SK-N-SH treated with all-trans-retinoic acid at 6 μM for 48 hours (cell line): ENCODE measurements around the gene RAPGEF5.

ENCODE experiments used
- ATAC-seq: fragments of 200-7000 bp; cut with Tn5 transposase; 3 replicates; pipeline ENCODE4 v1.9.1; 2020; ENCODE audit warnings: mild to moderate bottlenecking, moderate library complexity
- ARNTL ChIP-seq: fragments of 450-650 bp; formaldehyde crosslinking; IDR thresholded peaks from 2 replicates; pipeline ENCODE4 v1.5.0; 2020; ENCODE audit warnings: low read depth, mild to moderate bottlenecking, moderate library complexity, borderline replicate concordance
- BACH2 ChIP-seq: fragments of 250-450 bp; sonication (Bioruptor Pico); IDR thresholded peaks from 2 replicates; pipeline ENCODE4 v1.9.0; 2021; ENCODE audit warnings: mild to moderate bottlenecking, borderline replicate concordance
- CSDC2 ChIP-seq: fragments of 250-450 bp; sonication (Bioruptor Pico); IDR thresholded peaks from 2 replicates; pipeline ENCODE4 v1.5.0; 2020; ENCODE audit warnings: mild to moderate bottlenecking, moderate library complexity
- ESRRG ChIP-seq: fragments of 250-450 bp; sonication (Bioruptor Pico); IDR thresholded peaks from 2 replicates; pipeline ENCODE4 v1.6.1; 2021; ENCODE audit warnings: mild to moderate bottlenecking
- GLIS3 ChIP-seq: fragments of 250-450 bp; sonication (Bioruptor Pico); IDR thresholded peaks from 2 replicates; pipeline ENCODE4 v1.5.0; 2020; ENCODE audit warnings: mild to moderate bottlenecking, moderate library complexity
- ISL1 ChIP-seq: fragments of 250-450 bp; sonication (Bioruptor Pico); IDR thresholded peaks from 2 replicates; pipeline ENCODE4 v2.1.2; 2022; ENCODE audit warnings: mild to moderate bottlenecking, moderate library complexity
- OSR1 ChIP-seq: fragments of 250-450 bp; sonication (Bioruptor Pico); IDR thresholded peaks from 2 replicates; pipeline ENCODE4 v1.8.0; 2022; ENCODE audit warnings: moderate library complexity, mild to moderate bottlenecking, inconsistent platforms
- PPARA ChIP-seq: fragments of 250-450 bp; sonication (Bioruptor Pico); IDR thresholded peaks from 2 replicates; pipeline ENCODE4 v1.5.0; 2020; ENCODE audit warnings: mild to moderate bottlenecking, borderline replicate concordance
- RARB ChIP-seq: fragments of 250-450 bp; sonication (Bioruptor Pico); IDR thresholded peaks from 2 replicates; pipeline ENCODE4 v1.8.0; 2021; ENCODE audit warnings: mild to moderate bottlenecking, moderate library complexity
- SNAI2 ChIP-seq: fragments of 250-450 bp; sonication (Bioruptor Pico); IDR thresholded peaks from 2 replicates; pipeline ENCODE4 v1.5.0; 2020; ENCODE audit warnings: mild to moderate bottlenecking, moderate library complexity
- TCF4 ChIP-seq: fragments of 250-450 bp; sonication (Bioruptor Pico); IDR thresholded peaks from 2 replicates; pipeline ENCODE4 v1.8.0; 2021; ENCODE audit warnings: mild to moderate bottlenecking, moderate library complexity, borderline replicate concordance
- TOX ChIP-seq: fragments of 250-450 bp; sonication (Bioruptor Pico); IDR thresholded peaks from 2 replicates; pipeline ENCODE4 v1.8.0; 2021; ENCODE audit warnings: mild to moderate bottlenecking, moderate library complexity, borderline replicate concordance
- ZC3H10 ChIP-seq: fragments of 250-450 bp; sonication (Bioruptor Pico); IDR thresholded peaks from 2 replicates; pipeline ENCODE4 v1.5.1; 2021; ENCODE audit warnings: mild to moderate bottlenecking, moderate library complexity
- ZFP3 ChIP-seq: fragments of 250-450 bp; sonication (Bioruptor Pico); IDR thresholded peaks from 2 replicates; pipeline ENCODE4 v1.5.0; 2020; ENCODE audit warnings: mild to moderate bottlenecking, moderate library complexity
- ZFP30 ChIP-seq: fragments of 450-650 bp; formaldehyde crosslinking; IDR thresholded peaks from 2 replicates; pipeline ENCODE4 v1.5.0; 2022; ENCODE audit warnings: mild to moderate bottlenecking, moderate library complexity
- ZNF565 ChIP-seq: fragments of 450-650 bp; formaldehyde crosslinking; conservative IDR thresholded peaks from 2 replicates; pipeline ENCODE4 v1.5.0; 2020; ENCODE audit warnings: low read depth, mild to moderate bottlenecking, moderate library complexity
- ZNF70 ChIP-seq: fragments of 450-650 bp; formaldehyde crosslinking; IDR thresholded peaks from 2 replicates; pipeline ENCODE4 v1.5.0; 2020; ENCODE audit warnings: mild to moderate bottlenecking, moderate library complexity
- ZNF8 ChIP-seq: fragments of 450-650 bp; formaldehyde crosslinking; IDR thresholded peaks from 2 replicates; pipeline ENCODE4 v1.5.0; 2020; ENCODE audit warnings: mild to moderate bottlenecking, moderate library complexity
- TF ChIP-seq, protein P1 (sequence below): fragments of 250-450 bp; sonication (Bioruptor Pico); IDR thresholded peaks from 2 replicates; pipeline ENCODE4 v1.5.1; 2021; ENCODE audit warnings: mild to moderate bottlenecking, moderate library complexity
- TF ChIP-seq, protein P2 (sequence below): fragments of 250-450 bp; sonication (Bioruptor Pico); IDR thresholded peaks from 2 replicates; pipeline ENCODE4 v1.8.0; 2021; ENCODE audit warnings: low read depth, mild to moderate bottlenecking, moderate library complexity, borderline replicate concordance
- TF ChIP-seq, protein P3 (sequence below): fragments of 250-450 bp; sonication (Bioruptor Pico); IDR thresholded peaks from 2 replicates; pipeline ENCODE4 v1.5.1; 2020; ENCODE audit warnings: low read depth, mild to moderate bottlenecking, moderate library complexity
- TF ChIP-seq, protein P4 (sequence below): fragments of 250-450 bp; sonication (Bioruptor Pico); IDR thresholded peaks from 2 replicates; pipeline ENCODE4 v1.8.0; 2020; ENCODE audit warnings: mild to moderate bottlenecking, moderate library complexity, borderline replicate concordance
- TF ChIP-seq, protein P5 (sequence below): fragments of 250-450 bp; sonication (Bioruptor Pico); IDR thresholded peaks from 2 replicates; pipeline ENCODE4 v1.5.0; 2020; ENCODE audit warnings: mild to moderate bottlenecking, moderate library complexity

The RAPGEF5 gene

DNA sequence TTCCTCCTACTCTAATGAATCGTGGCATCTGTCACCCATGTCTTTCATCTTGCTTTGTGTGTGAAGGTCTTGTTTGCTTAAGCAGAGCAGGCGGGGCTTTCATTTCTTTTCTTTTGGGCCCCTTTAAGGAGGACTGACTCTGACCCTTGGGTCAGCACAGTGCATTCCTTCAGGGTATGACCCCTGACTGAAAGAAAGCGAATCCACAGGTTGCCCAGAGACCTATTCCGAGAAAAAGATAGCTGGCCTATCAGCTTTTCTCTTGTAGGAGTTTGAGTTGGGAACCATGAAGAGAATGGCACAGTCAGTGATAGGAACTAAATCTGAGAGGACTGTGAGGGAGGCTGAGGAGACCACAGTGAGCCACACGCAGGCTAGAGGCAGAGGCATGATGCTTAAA is 218.1 kb downstream of the RAPGEF5 start:
- no peak for ATAC-seq
- no peak for TF ChIP-seq ZNF8
- no peak for TF ChIP-seq PPARA (CRISPR knock-in tag)
- no peak for TF ChIP-seq BACH2 (CRISPR knock-in tag)
- no peak for TF ChIP-seq TCF4 (CRISPR knock-in tag)
- no peak for TF ChIP-seq ZC3H10 (CRISPR knock-in tag)
- TF ChIP-seq ISL1 = no peak

DNA sequence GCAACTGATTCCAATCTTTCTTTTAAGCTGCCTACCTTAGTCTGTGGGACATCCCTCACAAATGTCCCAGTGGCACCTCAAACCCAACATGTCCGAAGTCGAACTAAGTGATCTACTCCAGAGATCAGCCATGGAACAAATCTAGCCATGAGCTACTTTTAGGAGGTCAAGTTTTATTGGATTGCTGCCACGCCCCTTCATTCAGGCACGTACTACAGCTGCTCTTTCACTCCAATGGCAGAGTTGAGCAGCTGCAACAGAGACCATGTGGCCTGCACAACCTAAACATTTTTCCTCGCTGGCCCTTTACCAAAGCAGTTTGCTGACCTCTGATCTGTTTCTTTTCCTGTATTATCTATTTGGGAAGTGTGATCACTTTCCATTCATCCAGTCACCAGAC is 218.8 kb downstream of the RAPGEF5 start:
- TF ChIP-seq BACH2 (CRISPR knock-in tag) (no peak), ARNTL (no peak)
- TF ChIP-seq, all 23 proteins: peak for 0
- no peak for ATAC-seq

DNA sequence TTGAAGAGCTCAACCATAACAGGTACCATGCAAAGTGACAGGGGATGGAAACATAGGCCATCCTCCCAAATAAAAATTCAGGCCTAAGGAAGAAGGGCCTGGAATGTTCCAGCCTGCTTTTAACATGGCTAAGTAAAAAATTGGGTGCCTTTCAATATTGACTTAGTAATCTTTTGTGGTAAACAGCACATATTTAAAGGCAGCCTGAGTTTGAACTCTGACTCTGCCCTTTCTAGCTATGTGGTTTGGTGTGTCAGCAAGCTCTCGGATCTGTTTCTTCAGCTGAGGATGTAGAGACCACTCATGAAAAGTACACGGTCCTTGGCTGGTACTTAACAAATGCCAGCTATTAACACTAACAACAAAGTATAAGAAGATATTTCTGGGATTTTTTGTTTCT is 219.5 kb downstream of the RAPGEF5 start:
- TF ChIP-seq ARNTL (no peak), CSDC2 (CRISPR knock-in tag) (no peak), BACH2 (CRISPR knock-in tag) (no peak), ZNF565 (CRISPR knock-in tag) (no peak), ZNF70 (CRISPR knock-in tag) (no peak), ZNF8 (no peak), TCF4 (CRISPR knock-in tag) (no peak), GLIS3 (CRISPR knock-in tag) (no peak), TOX (CRISPR knock-in tag) (no peak), ESRRG (no peak), ZFP30 (no peak)
- TF ChIP-seq, protein P1, sequence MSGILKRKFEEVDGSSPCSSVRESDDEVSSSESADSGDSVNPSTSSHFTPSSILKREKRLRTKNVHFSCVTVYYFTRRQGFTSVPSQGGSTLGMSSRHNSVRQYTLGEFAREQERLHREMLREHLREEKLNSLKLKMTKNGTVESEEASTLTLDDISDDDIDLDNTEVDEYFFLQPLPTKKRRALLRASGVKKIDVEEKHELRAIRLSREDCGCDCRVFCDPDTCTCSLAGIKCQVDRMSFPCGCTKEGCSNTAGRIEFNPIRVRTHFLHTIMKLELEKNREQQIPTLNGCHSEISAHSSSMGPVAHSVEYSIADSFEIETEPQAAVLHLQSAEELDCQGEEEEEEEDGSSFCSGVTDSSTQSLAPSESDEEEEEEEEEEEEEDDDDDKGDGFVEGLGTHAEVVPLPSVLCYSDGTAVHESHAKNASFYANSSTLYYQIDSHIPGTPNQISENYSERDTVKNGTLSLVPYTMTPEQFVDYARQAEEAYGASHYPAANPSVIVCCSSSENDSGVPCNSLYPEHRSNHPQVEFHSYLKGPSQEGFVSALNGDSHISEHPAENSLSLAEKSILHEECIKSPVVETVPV (CRISPR knock-in tag) = no peak
- peak; percentile 17; the same call in 2 of the 3 replicates for ATAC-seq

DNA sequence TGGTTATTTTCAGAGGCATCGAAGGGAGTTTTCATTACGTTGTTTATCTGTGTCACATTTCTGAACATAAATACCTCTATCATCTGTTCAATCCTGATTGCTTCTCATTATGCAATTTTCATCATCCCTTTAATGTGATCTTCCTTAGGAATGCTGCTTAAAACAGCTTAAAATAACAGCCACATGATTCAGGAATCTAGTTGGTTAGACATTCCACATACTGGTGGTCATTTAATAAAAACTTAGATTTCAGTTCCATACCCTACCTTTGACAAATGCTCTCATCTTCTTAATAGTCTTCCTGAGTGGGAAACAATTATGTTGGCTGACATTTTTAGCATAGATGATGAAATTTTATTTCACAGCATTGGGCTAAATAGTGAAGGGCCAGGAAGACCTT is 219.9 kb downstream of the RAPGEF5 start:
- ATAC-seq = peak; percentile 74
- TF ChIP-seq, protein P1 (CRISPR knock-in tag) = no peak
- TF ChIP-seq TCF4 (CRISPR knock-in tag) = no peak
- no peak for TF ChIP-seq ESRRG
- TF ChIP-seq ISL1 = peak; percentile 93
- TF ChIP-seq ARNTL = no peak
- no peak for TF ChIP-seq ZNF565 (CRISPR knock-in tag)
- no peak for TF ChIP-seq OSR1
- TF ChIP-seq TOX (CRISPR knock-in tag) = no peak
- no peak for TF ChIP-seq ZC3H10 (CRISPR knock-in tag)
- TF ChIP-seq GLIS3 (CRISPR knock-in tag) = no peak
- no peak for TF ChIP-seq ZNF8
- no peak for TF ChIP-seq ZFP30
- TF ChIP-seq, protein P2, sequence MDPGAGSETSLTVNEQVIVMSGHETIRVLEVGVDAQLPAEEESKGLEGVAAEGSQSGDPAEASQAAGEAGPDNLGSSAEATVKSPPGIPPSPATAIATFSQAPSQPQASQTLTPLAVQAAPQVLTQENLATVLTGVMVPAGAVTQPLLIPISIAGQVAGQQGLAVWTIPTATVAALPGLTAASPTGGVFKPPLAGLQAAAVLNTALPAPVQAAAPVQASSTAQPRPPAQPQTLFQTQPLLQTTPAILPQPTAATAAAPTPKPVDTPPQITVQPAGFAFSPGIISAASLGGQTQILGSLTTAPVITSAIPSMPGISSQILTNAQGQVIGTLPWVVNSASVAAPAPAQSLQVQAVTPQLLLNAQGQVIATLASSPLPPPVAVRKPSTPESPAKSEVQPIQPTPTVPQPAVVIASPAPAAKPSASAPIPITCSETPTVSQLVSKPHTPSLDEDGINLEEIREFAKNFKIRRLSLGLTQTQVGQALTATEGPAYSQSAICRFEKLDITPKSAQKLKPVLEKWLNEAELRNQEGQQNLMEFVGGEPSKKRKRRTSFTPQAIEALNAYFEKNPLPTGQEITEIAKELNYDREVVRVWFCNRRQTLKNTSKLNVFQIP (CRISPR knock-in tag) = no peak
- no peak for TF ChIP-seq SNAI2 (CRISPR knock-in tag)
- TF ChIP-seq ZNF70 (CRISPR knock-in tag) = no peak
- TF ChIP-seq, protein P3, sequence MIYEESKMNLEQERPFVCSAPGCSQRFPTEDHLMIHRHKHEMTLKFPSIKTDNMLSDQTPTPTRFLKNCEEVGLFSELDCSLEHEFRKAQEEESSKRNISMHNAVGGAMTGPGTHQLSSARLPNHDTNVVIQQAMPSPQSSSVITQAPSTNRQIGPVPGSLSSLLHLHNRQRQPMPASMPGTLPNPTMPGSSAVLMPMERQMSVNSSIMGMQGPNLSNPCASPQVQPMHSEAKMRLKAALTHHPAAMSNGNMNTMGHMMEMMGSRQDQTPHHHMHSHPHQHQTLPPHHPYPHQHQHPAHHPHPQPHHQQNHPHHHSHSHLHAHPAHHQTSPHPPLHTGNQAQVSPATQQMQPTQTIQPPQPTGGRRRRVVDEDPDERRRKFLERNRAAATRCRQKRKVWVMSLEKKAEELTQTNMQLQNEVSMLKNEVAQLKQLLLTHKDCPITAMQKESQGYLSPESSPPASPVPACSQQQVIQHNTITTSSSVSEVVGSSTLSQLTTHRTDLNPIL (CRISPR knock-in tag) = no peak
- 0 out of 2 replicates have a peak, but pooled peaks have one; percentile 30 for TF ChIP-seq CSDC2 (CRISPR knock-in tag)
- TF ChIP-seq, protein P4, sequence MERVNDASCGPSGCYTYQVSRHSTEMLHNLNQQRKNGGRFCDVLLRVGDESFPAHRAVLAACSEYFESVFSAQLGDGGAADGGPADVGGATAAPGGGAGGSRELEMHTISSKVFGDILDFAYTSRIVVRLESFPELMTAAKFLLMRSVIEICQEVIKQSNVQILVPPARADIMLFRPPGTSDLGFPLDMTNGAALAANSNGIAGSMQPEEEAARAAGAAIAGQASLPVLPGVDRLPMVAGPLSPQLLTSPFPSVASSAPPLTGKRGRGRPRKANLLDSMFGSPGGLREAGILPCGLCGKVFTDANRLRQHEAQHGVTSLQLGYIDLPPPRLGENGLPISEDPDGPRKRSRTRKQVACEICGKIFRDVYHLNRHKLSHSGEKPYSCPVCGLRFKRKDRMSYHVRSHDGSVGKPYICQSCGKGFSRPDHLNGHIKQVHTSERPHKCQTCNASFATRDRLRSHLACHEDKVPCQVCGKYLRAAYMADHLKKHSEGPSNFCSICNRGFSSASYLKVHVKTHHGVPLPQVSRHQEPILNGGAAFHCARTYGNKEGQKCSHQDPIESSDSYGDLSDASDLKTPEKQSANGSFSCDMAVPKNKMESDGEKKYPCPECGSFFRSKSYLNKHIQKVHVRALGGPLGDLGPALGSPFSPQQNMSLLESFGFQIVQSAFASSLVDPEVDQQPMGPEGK (CRISPR knock-in tag) = peak; percentile 46; the same call in 1 of the 2 replicates
- TF ChIP-seq BACH2 (CRISPR knock-in tag) = no peak
- no peak for TF ChIP-seq RARB (CRISPR knock-in tag)
- TF ChIP-seq ZFP3 (CRISPR knock-in tag) = peak; percentile 55; the same call in 1 of the 2 replicates
- TF ChIP-seq, protein P5, sequence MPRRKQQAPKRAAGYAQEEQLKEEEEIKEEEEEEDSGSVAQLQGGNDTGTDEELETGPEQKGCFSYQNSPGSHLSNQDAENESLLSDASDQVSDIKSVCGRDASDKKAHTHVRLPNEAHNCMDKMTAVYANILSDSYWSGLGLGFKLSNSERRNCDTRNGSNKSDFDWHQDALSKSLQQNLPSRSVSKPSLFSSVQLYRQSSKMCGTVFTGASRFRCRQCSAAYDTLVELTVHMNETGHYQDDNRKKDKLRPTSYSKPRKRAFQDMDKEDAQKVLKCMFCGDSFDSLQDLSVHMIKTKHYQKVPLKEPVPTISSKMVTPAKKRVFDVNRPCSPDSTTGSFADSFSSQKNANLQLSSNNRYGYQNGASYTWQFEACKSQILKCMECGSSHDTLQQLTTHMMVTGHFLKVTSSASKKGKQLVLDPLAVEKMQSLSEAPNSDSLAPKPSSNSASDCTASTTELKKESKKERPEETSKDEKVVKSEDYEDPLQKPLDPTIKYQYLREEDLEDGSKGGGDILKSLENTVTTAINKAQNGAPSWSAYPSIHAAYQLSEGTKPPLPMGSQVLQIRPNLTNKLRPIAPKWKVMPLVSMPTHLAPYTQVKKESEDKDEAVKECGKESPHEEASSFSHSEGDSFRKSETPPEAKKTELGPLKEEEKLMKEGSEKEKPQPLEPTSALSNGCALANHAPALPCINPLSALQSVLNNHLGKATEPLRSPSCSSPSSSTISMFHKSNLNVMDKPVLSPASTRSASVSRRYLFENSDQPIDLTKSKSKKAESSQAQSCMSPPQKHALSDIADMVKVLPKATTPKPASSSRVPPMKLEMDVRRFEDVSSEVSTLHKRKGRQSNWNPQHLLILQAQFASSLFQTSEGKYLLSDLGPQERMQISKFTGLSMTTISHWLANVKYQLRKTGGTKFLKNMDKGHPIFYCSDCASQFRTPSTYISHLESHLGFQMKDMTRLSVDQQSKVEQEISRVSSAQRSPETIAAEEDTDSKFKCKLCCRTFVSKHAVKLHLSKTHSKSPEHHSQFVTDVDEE = no peak
- no peak for TF ChIP-seq PPARA (CRISPR knock-in tag)
